Neural crest cell (in vitro differentiated cells): Measurements from ENCODE around the gene SHROOM2. TPM values are rescaled to one million over a fixed set of nuclear protein-coding genes. Genes with fewer than 3 reads are reported as not detected.

Source experiments
- DNase-seq: peaks from one replicate; pipeline ENCODE4 v3.0.0; 2021; ENCODE audit warnings: low read depth, mixed read lengths, low spot score
- H3K27ac Mint-ChIP-seq: one replicate; pipeline ENCODE4 v1.8.0; 2021; ENCODE audit warnings: mild to moderate bottlenecking, mixed read lengths; ENCODE audit not compliant: unreplicated experiment
- H3K27me3 Mint-ChIP-seq: 2 replicates; pipeline ENCODE4 v1.8.0; 2021; ENCODE audit warnings: low read depth, mild to moderate bottlenecking, mixed read lengths
- H3K36me3 Mint-ChIP-seq: 2 replicates; pipeline ENCODE4 v1.8.0; 2021; ENCODE audit warnings: low read depth, mild to moderate bottlenecking, mixed read lengths
- H3K4me1 Mint-ChIP-seq: 2 replicates; pipeline ENCODE4 v1.8.0; 2021; ENCODE audit warnings: mixed read lengths
- H3K4me3 Mint-ChIP-seq: one replicate; pipeline ENCODE4 v1.8.0; 2021; ENCODE audit warnings: mild to moderate bottlenecking, mixed read lengths
- H3K9me3 Mint-ChIP-seq: 2 replicates; pipeline ENCODE4 v1.8.0; 2021; ENCODE audit warnings: mixed read lengths
- CTCF ChIP-seq: fragments of 200-600 bp; sonication (generic); conservative IDR thresholded peaks from 2 replicates; pipeline ENCODE4 v1.5.0; 2021; ENCODE audit warnings: antibody characterized with exemption, mild to moderate bottlenecking
- total RNA-seq: library from RNA; stranded (reverse); gene quantifications from 2 replicates; pipeline ENCODE4 v1.2.1, GENCODE V29; 2021

SHROOM2 gene
- total RNA-seq, 1 donor from 2014 or later: 11.1 TPM

- H3K4me1 Mint-ChIP-seq: peaks cover 15% of the 10 kb centered on the region
- TF ChIP-seq CTCF: no peak
- peaks cover 2% of the 10 kb centered on the region for H3K9me3 Mint-ChIP-seq
- H3K27me3 Mint-ChIP-seq: no peaks in the 10 kb centered on the region
- no peaks in the 10 kb centered on the region for H3K36me3 Mint-ChIP-seq
- no peak for DNase-seq
- no peak overlapping the region for H3K4me3 Mint-ChIP-seq
- no peak overlapping the region for H3K27ac Mint-ChIP-seq
Measured at GRCh38 chrX:9874483-9874882, 88.3 kb downstream of the SHROOM2 start.

GRCh38 chrX:9875801-9876200, 89.6 kb downstream of the SHROOM2 start:
- Mint-ChIP-seq H3K4me3 (no peak overlapping the region), H3K27ac (no peak overlapping the region), H3K4me1 (peaks cover 15% of the 10 kb centered on the region), H3K36me3 (peaks cover under 1% of the 10 kb centered on the region), H3K9me3 (peaks cover 2% of the 10 kb centered on the region), H3K27me3 (no peaks in the 10 kb centered on the region)
- DNase-seq: no peak
- no peak for TF ChIP-seq CTCF

GRCh38 chrX:9876201-9876600, 90.0 kb downstream of the SHROOM2 start:
- H3K36me3 Mint-ChIP-seq: peaks cover 3% of the 10 kb centered on the region
- H3K27ac Mint-ChIP-seq: no peak overlapping the region
- no peak for TF ChIP-seq CTCF
- no peak for DNase-seq
- no peak overlapping the region for H3K4me3 Mint-ChIP-seq
- H3K9me3 Mint-ChIP-seq: peaks cover 2% of the 10 kb centered on the region
- no peaks in the 10 kb centered on the region for H3K27me3 Mint-ChIP-seq
- H3K4me1 Mint-ChIP-seq: peaks cover 15% of the 10 kb centered on the region

- no peak overlapping the region for H3K27ac Mint-ChIP-seq
- H3K4me1 Mint-ChIP-seq: peaks cover 15% of the 10 kb centered on the region
- peaks cover 2% of the 10 kb centered on the region for H3K9me3 Mint-ChIP-seq
- H3K4me3 Mint-ChIP-seq: no peak overlapping the region
- no peak for DNase-seq
- H3K36me3 Mint-ChIP-seq: peaks cover 3% of the 10 kb centered on the region
- no peak for TF ChIP-seq CTCF
- H3K27me3 Mint-ChIP-seq: no peaks in the 10 kb centered on the region
Measured at GRCh38 chrX:9878146-9878820, 92.1 kb downstream of the SHROOM2 start.

- Mint-ChIP-seq H3K36me3 (peaks cover 4% of the 10 kb centered on the region), H3K27me3 (no peaks in the 10 kb centered on the region), H3K4me3 (no peak overlapping the region), H3K27ac (no peak overlapping the region), H3K4me1 (peaks cover 13% of the 10 kb centered on the region), H3K9me3 (no peaks in the 10 kb centered on the region)
- no peak for DNase-seq
- no peak for TF ChIP-seq CTCF
Measured at GRCh38 chrX:9880237-9880636, 94.0 kb downstream of the SHROOM2 start.
